ENCODE measurements around the gene FXYD6. TPM values are rescaled to one million over a fixed set of nuclear protein-coding genes. Genes with fewer than 3 reads are reported as not detected.

The FXYD6 gene
- total and polyA plus RNA-seq, 9 of the 15 experiments (the other 6 are each of a cell fraction or from before 2014, with no cell fraction given) = 0.07 to 0.35 TPM; not detected in 7

GRCh38 chr11:117874253-117874909 is 2.1 kb downstream of the FXYD6 start (continued):
- TF ChIP-seq MGA (IDR thresholded peaks at IDR 0.05) (no peak), SREBF2 (CRISPR knock-in tag; IDR thresholded peaks at IDR 0.05) (no peak), CREB3 (tag; conservative IDR thresholded peaks at IDR 0.05; ENCODE audit: low read depth) (no peak), KLF1 (tag; IDR thresholded peaks at IDR 0.05) (no peak), ZKSCAN1 (IDR thresholded peaks at IDR 0.05; ENCODE audit: low read depth, low read length) (no peak), L3MBTL2 (IDR thresholded peaks at IDR 0.05) (no peak), RBM22 (IDR thresholded peaks at IDR 0.05; ENCODE audit: low read depth, low read length, poor library complexity, severe bottlenecking) (no peak), KAT8 (IDR thresholded peaks at IDR 0.05; ENCODE audit: low read depth) (no peak), KLF10 (CRISPR knock-in tag; IDR thresholded peaks at IDR 0.05) (no peak), EGR1 (conservative IDR thresholded peaks at IDR 0.05) (no peak)

Measured in K562 (cell line).